Measurements from ENCODE around the gene ARHGEF26. TPM values are rescaled to one million over a fixed set of nuclear protein-coding genes. Genes with fewer than 3 reads are reported as not detected.
A peak's percentile ranks its signal among the peaks of the same experiment; 100 is the strongest.

Gene ARHGEF26
- total RNA-seq (2021) = 12.8 to 15.3 TPM (median 14.1 TPM) in 3 replicates
- Bru-seq, nascent RNA = percentile 70 among the genes with signal in this experiment
- long read RNA-seq, experiment 1, transcript ARHGEF26-202 (15 exons, 3,929 nt) = major isoform, 71 of 114 reads
- long read RNA-seq, experiment 1, partial matches to known transcripts = 18 of 114 reads
- long read RNA-seq, experiment 1, other reads (novel, unspliced or antisense) = 21 of 114 reads
- long read RNA-seq, experiment 2, partial matches to known transcripts = 1 of 14 reads
- long read RNA-seq, experiment 2, other reads (novel, unspliced or antisense) = 10 of 14 reads
- long read RNA-seq, experiment 3, partial matches to known transcripts = 1 of 1 reads
- long read RNA-seq, experiment 3, other reads (novel, unspliced or antisense) = 0 of 1 reads

- CTCF ChIA-PET = interaction anchor here (0.6 to 1.6 kb wide), 12 partner anchors 9 to 194 kb away, joined by 3 to 11 read pairs (median 4); no protein-coding TSS in a partner anchor
- peak; percentile 82 for ATAC-seq
- POLR2A ChIA-PET = interaction anchor here (0.6 to 1.7 kb wide), 8 partner anchors 8 to 960 kb away, joined by 3 to 6 read pairs (median 4); no protein-coding TSS in a partner anchor
- Mint-ChIP-seq H3K4me3 (peak within 1 kb of the TSS; percentile 83), H3K27me3 (ENCODE audit: low read depth) (peaks cover 32% of the 10 kb centered on the region), H3K4me1 (peaks cover 29% of the 10 kb centered on the region), H3K9me3 (no peaks in the 10 kb centered on the region), H3K36me3 (no peaks in the 10 kb centered on the region), H3K27ac (peak within 1 kb of the TSS; percentile 72)
- DNase-seq (ENCODE audit: low spot score) = peak; percentile 93
- TF ChIP-seq KAT7 (CRISPR knock-in tag; IDR thresholded peaks at IDR 0.05; ENCODE audit: borderline replicate concordance) (0 out of 2 replicates have a peak, but pooled peaks have one; percentile 59), ELF4 (CRISPR knock-in tag; IDR thresholded peaks at IDR 0.05; ENCODE audit: low read depth) (no peak), SP1 (CRISPR knock-in tag; conservative IDR thresholded peaks at IDR 0.05) (peak; percentile 83), FOXK1 (CRISPR knock-in tag; IDR thresholded peaks at IDR 0.05) (no peak), MLX (CRISPR knock-in tag; IDR thresholded peaks at IDR 0.05) (no peak), ZNF512 (CRISPR knock-in tag; IDR thresholded peaks at IDR 0.05; ENCODE audit: borderline replicate concordance) (no peak), NFYB (CRISPR knock-in tag; conservative IDR thresholded peaks at IDR 0.05; ENCODE audit: low read depth) (no peak), MYBL2 (CRISPR knock-in tag; IDR thresholded peaks at IDR 0.05) (peak; percentile 69; the same call in 1 of the 2 replicates), E2F5 (CRISPR knock-in tag; IDR thresholded peaks at IDR 0.05) (peak; percentile 67; the same call in 1 of the 2 replicates), SMAD3 (CRISPR knock-in tag; IDR thresholded peaks at IDR 0.05; ENCODE audit: borderline replicate concordance) (peak; percentile 37; the same call in 1 of the 2 replicates), ZNF232 (CRISPR knock-in tag; IDR thresholded peaks at IDR 0.05) (peak; percentile 70), AFF4 (CRISPR knock-in tag; IDR thresholded peaks at IDR 0.05; ENCODE audit: borderline replicate concordance) (no peak), CTCF (IDR thresholded peaks at IDR 0.05) (no peak), ZBTB43 (CRISPR knock-in tag; IDR thresholded peaks at IDR 0.05) (0 out of 2 replicates have a peak, but pooled peaks have one; percentile 33)
These were observed at the start of gene ARHGEF26 for GRCh38 chr3:154120961-154121700. Gene ARHGEF26, plus strand, starts transcription at chr3:154121390. Its CDS starts 603 bp downstream, at chr3:154121993.

All from WTC11 (cell line).